SU-DHL-6 (cell line): ENCODE data around the gene ANKRD33B.
"Not testable (repeated sequence)": the region's sequence is repeated elsewhere in the genome, so short reads cannot be mapped to it uniquely, and the experiment has no call there.

Experiments
- EZH2phosphoT487 ChIP-seq: fragments of 200-600 bp; sonication (generic), shearing (Covaris generic); conservative IDR thresholded peaks from 2 replicates; pipeline ENCODE4 v1.6.1; 2018; ENCODE audit warnings: mild to moderate bottlenecking, antibody characterized with exemption, low read length, moderate library complexity, mixed read lengths
- TF ChIP-seq, protein P1 (sequence below): fragments of 200-600 bp; sonication (generic); IDR thresholded peaks from one replicate; pipeline ENCODE4 v1.5.1; 2017; ENCODE audit warnings: antibody characterized with exemption, mild to moderate bottlenecking, low read length, moderate library complexity; ENCODE audit not compliant: insufficient read depth, poor library complexity, severe bottlenecking

DNA sequence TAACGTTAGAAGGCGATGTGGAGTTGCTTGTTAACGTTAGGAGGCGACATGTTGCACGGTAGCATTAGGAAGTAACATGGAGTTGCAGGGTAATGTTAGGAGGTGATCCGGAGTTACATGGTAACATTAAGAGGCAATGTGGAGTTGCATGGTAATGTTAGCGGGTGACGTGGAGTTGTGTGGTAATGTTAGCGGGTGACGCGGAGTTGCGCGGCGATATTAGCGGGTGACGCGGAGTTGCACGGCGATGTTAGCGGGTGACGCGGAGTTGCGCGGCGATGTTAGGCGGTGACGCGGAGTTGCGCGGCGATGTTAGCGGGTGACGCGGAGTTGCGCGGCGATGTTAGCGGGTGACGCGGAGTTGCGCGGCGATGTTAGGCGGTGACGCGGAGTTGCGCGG is 74.9 kb downstream of the ANKRD33B start:
- TF ChIP-seq, protein P1, sequence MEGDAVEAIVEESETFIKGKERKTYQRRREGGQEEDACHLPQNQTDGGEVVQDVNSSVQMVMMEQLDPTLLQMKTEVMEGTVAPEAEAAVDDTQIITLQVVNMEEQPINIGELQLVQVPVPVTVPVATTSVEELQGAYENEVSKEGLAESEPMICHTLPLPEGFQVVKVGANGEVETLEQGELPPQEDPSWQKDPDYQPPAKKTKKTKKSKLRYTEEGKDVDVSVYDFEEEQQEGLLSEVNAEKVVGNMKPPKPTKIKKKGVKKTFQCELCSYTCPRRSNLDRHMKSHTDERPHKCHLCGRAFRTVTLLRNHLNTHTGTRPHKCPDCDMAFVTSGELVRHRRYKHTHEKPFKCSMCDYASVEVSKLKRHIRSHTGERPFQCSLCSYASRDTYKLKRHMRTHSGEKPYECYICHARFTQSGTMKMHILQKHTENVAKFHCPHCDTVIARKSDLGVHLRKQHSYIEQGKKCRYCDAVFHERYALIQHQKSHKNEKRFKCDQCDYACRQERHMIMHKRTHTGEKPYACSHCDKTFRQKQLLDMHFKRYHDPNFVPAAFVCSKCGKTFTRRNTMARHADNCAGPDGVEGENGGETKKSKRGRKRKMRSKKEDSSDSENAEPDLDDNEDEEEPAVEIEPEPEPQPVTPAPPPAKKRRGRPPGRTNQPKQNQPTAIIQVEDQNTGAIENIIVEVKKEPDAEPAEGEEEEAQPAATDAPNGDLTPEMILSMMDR = not testable (repeated sequence)
- not testable (repeated sequence) for TF ChIP-seq EZH2phosphoT487
